ENCODE data around the gene ACKR1.

ACKR1 gene, protein sequence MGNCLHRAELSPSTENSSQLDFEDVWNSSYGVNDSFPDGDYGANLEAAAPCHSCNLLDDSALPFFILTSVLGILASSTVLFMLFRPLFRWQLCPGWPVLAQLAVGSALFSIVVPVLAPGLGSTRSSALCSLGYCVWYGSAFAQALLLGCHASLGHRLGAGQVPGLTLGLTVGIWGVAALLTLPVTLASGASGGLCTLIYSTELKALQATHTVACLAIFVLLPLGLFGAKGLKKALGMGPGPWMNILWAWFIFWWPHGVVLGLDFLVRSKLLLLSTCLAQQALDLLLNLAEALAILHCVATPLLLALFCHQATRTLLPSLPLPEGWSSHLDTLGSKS

DNA sequence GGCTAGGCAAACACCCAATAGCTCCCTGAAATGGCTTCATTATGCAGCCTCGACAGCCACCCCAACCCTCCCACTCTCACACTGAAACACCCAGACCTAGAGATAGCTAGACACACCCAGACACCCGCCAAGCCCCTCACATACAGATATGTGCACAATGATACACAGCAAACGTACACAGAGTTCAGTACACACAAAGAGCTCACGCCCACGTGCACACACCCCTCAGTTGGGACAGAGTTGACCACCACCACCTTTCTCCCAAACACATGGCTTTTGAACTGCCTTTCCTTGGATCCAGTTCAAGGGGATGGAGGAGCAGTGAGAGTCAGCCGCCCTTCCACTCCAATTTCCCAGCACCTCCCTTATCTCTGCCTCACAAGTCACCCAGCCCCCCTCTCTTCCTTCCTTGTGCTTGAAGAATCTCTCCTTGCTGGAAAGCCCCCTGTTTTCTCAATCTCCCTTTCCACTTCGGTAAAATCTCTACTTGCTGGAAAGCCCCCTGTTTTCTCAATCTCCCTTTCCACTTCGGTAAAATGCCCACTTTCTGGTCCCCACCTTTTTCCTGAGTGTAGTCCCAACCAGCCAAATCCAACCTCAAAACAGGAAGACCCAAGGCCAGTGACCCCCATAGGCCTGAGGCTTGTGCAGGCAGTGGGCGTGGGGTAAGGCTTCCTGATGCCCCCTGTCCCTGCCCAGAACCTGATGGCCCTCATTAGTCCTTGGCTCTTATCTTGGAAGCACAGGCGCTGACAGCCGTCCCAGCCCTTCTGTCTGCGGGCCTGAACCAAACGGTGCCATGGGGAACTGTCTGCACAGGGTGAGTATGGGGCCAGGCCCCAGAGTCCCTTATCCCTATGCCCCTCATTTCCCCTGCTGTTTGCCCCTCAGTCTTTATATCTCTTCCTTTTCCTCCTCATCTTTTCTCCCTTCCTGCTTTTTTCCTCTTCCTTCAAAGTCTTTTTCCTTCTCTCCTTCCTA, at the start of gene ACKR1:
ACKR1 (plus strand) TSS at position 715 of the 981 bp plus-strand sequence; CDS start at position 800, 85 bp downstream.
- no peak for DNase-seq (ENCODE audit: low read depth)

GRCh38 chr1:159161001-159161718, 43.5 kb upstream of the ACKR1 start:
- peak; percentile 94 for DNase-seq (ENCODE audit: low read depth)

DNA sequence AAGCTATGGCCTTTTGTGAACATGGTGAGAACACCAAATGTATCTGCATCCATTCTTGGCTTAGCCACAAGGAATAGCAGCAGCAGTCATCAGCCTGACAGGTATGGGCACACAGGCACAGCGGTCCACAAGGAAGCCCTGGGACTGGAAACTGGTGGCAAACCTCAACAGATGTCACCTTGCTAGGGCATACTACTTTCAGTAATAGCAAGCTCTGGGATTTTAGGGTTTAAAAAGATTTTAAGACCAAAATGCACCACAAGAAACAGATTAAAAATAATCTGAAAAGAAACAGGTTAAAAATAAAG, 43.0 kb upstream of the ACKR1 start:
- DNase-seq (ENCODE audit: low read depth), result no peak

GRCh38 chr1:159162516-159163265, 42.0 kb upstream of the ACKR1 start:
- no peak for DNase-seq (ENCODE audit: low read depth)

DNA sequence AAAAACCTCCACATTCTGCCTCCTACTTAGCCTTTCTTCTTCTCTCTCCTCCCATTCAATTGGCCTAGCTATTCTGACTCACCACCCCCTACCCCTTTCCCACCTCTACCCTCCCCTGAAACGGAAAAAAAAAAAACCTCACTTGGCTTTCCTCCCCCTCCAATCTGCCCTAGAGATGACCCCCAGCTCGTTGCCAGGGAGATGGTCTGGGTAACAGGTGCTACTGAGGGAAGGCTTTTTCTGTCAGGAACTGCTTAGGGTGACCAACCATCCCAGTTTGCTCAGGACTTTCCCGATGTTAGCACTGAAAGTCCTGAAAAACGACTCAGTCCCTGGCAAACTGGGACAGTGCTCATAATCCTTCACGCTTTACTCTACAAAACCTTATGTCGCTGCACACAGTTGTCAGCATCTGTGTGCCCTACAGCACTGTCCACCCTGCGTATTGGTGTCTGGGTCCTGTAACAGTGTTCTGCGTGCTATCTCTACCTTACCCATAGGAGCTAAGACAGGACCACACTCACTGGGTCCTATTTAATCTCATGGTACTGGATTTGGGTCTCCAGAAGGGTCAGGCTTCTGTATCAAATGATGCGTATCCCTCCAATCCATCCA, 41.0 kb upstream of the ACKR1 start:
- DNase-seq (ENCODE audit: low read depth), result no peak

DNA sequence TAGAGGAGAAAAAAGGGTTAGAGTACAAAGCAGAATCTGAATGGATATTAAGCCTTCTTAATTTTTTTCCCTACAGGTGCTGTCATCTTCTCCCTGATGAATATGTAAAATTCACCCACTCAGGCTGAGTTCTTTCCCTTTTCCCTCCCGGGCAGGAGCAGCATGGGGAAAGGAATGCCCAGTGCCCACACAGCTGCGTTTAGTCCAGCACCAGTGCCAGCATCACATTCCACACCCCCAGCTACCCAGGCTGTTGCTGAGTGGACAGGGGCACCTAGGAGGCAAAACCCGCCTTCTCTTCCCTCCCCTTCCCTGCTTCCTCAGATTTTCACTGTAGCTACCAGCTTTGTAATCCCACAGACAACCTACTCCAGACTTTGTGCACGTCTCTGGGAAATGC, 36.6 kb upstream of the ACKR1 start:
- DNase-seq (ENCODE audit: low read depth), result no peak

DNA sequence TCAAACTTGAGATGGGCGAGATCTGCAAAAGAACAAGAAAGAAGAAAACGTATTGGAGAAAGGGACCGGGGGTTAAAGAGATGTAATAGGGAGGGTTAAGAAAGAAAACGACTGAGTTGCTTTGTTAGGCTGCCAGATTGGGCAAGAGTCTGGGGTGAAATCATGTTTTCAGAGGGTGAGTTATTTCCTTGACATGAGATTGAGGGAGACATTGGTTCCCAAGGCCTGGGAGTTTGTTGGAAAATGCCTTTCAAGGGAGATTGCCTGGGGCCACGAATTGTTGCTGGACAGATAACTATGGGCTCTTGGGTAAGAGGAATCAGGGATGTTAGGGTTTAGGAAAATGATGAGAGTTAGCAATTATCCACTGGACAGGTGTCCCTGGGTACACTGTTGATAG, 34.0 kb upstream of the ACKR1 start:
- DNase-seq (ENCODE audit: low read depth), result no peak

- no peak for DNase-seq (ENCODE audit: low read depth)
Measured at GRCh38 chr1:159171254-159171687, 33.4 kb upstream of the ACKR1 start, which contains the start of gene CADM3. TSS of gene CADM3 (plus strand) at chr1:159171615. CDS start at chr1:159171766, 151 bp downstream.

GRCh38 chr1:159171688-159172501, 32.8 kb upstream of the ACKR1 start:
- DNase-seq (ENCODE audit: low read depth), result no peak

- no peak for DNase-seq (ENCODE audit: low read depth)
Measured at GRCh38 chr1:159172614-159173291, 31.9 kb upstream of the ACKR1 start.

- no peak for DNase-seq (ENCODE audit: low read depth)
Measured at GRCh38 chr1:159173320-159173719, 31.4 kb upstream of the ACKR1 start.

- DNase-seq (ENCODE audit: low read depth), result no peak
Measured at GRCh38 chr1:159175571-159175970, 29.1 kb upstream of the ACKR1 start.

GRCh38 chr1:159177272-159177907, 27.3 kb upstream of the ACKR1 start:
- DNase-seq (ENCODE audit: low read depth), result peak; percentile 69

DNA sequence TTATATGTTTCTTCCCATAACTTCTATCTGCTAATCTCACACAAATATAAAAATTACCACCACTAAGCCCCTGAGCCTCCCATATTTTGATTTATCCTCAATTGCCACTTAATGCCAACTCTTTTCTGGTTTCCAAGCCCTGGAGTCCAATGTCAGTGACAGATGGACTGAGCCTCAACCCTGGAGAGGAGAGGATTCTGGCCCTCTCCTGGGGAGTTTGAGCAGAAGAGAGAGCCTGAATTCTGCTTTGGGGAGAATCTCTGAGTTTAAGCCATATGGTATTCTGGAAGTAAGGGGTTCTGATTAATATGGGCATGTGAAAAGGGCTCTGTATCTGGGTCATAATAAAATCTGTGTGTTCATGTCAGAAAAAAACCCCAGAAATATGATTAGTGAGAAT, 24.8 kb upstream of the ACKR1 start:
- DNase-seq (ENCODE audit: low read depth), result no peak

DNA sequence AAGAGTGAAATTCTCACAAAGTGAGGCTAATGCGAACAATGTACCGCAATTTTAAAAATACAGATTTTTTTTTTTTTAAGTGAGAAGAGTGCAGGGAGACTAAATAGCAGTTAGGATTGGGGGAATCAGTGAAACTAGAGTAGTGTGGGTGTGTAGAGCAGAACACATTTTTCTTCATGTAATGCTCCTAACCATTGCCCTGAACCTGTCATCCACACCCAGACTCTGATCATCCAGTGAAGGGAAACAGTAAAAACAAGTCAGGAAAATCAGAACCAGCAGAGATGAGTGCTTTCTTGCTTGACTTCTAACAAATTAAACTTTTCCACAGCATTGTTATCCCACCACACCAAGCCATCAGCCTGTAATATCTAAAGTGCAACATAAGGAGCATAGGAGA, 24.2 kb upstream of the ACKR1 start:
- DNase-seq (ENCODE audit: low read depth), result no peak

DNA sequence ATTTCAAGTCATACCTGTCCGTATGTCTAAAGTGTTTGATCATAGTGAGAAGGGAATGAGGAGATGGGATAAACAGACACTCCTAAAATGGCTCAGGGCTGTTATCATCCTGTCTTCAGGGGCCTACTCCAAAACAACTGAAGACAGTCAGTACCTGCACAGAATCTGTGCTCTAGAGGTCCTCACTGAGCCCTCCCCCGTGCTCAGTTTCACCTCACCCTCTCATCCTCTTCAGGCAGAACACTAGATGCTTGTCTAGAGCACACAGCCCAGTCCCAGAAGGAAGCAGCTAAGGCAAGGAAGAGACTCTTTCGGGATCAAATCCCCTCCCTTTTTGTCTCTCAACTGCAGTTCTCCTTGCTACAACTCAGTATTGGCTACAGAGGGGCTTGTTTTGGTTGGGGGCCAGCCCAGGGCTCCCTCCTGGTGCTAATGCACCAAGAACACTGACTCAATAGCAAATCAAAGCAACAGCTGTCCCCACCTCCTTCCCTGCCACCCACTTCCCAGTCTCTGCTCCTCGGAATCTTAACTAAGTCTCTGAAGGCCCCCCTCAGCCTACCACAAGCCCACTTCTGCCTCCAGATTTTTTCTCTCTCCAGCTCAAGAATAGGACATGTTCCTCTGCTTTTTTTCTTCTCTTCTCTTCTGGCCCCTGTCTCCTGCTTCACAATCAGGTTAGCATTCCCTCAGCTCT, 23.2 kb upstream of the ACKR1 start:
- no peak for DNase-seq (ENCODE audit: low read depth)

GRCh38 chr1:159184201-159184600, 20.5 kb upstream of the ACKR1 start:
- DNase-seq (ENCODE audit: low read depth), result no peak

DNA sequence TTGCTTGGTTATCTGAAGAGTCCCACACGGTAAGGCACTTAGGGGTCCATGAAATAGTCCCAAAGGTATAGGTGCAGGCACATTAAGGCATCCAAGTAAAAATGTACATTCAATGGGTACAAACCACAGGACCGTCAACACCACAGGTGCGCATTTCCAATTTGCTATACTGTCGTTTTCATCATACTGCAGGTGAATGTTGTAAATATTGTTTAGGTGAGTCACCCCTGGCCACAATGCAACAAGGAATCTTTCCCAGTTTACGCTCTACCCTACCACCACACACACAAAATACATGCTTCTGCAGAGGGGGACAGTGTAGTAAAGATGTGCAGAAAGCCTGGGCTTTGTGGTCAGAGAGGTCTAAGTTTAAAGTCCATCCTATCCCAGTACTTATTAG, 19.6 kb upstream of the ACKR1 start:
- no peak for DNase-seq (ENCODE audit: low read depth)

GRCh38 chr1:159187033-159187432, 17.6 kb upstream of the ACKR1 start:
- no peak for DNase-seq (ENCODE audit: low read depth)
